Measurements from ENCODE around the gene RAB27B. TPM values are rescaled to one million over a fixed set of nuclear protein-coding genes. Genes with fewer than 3 reads are reported as not detected.

RAB27B gene
- polyA plus RNA-seq, 2 of the 4 experiments (the other 2 are of a cell fraction), result 11.0 to 13.2 TPM

- WGBS (ENCODE audit: missing lambda C conversion rate), result 87% methylated on average over 3 of the region's 3 CpGs
- ChIA-PET POLR2A (no interaction called here), CTCF (no interaction called here)
- Histone ChIP-seq H3K27ac (no peak overlapping the region), H3K4me2 (no peak overlapping the region), H3K9me3 (no peaks in the 10 kb centered on the region), H3K4me1 (no peaks in the 10 kb centered on the region), H3K4me3 (no peak overlapping the region)
- no peak for ATAC-seq
- TF ChIP-seq CBX8 (IDR thresholded peaks at IDR 0.05) (no peak), CHD4 (IDR thresholded peaks at IDR 0.05; ENCODE audit: borderline replicate concordance) (no peak), EP300 (IDR thresholded peaks at IDR 0.05) (no peak), CEBPB (IDR thresholded peaks at IDR 0.05) (no peak), CTCF (IDR thresholded peaks at IDR 0.05) (no peak), RNF2 (IDR thresholded peaks at IDR 0.05; ENCODE audit: borderline replicate concordance, low read depth) (no peak), SREBF2 (IDR thresholded peaks at IDR 0.05) (no peak), FOSL2 (IDR thresholded peaks at IDR 0.05) (no peak), FOSL2 (CRISPR knock-in tag; IDR thresholded peaks at IDR 0.05) (no peak), NR3C1 (IDR thresholded peaks at IDR 0.05) (no peak), CHD2 (IDR thresholded peaks at IDR 0.05; ENCODE audit: low read length, partially characterized antibody) (no peak), HOXB13 (CRISPR knock-in tag; IDR thresholded peaks at IDR 0.05; ENCODE audit: low read depth) (no peak), TP53 (CRISPR knock-in tag; IDR thresholded peaks at IDR 0.05) (no peak), HEYL (CRISPR knock-in tag; IDR thresholded peaks at IDR 0.05) (no peak), ZC3H11A (IDR thresholded peaks at IDR 0.05) (no peak), SMC3 (IDR thresholded peaks at IDR 0.05) (no peak), HDAC2 (IDR thresholded peaks at IDR 0.05) (no peak), MYC (IDR thresholded peaks at IDR 0.05; ENCODE audit: borderline replicate concordance, low read length) (no peak), CBX2 (IDR thresholded peaks at IDR 0.05; ENCODE audit: borderline replicate concordance, low read depth) (no peak), POLR2A (IDR thresholded peaks at IDR 0.05; ENCODE audit: low read length) (no peak), NFE2L2 (conservative IDR thresholded peaks at IDR 0.05; ENCODE audit: low read length) (no peak)
- no peak for DNase-seq (ENCODE audit: low read depth in 1 of 2, low spot score in 1 of 2)
- no peak for FAIRE-seq
These were observed 29.2 kb downstream of the RAB27B start for GRCh38 chr18:54857499-54857898.

- POLR2A ChIA-PET, result no interaction called here
- no peak overlapping the region for H3K4me2 ChIP-seq
- CTCF ChIA-PET, result no interaction called here
- WGBS (ENCODE audit: missing lambda C conversion rate), result 85% methylated on average over 9 of the region's 9 CpGs
- no peak for ATAC-seq
- H3K4me3 ChIP-seq, result no peak overlapping the region
- FAIRE-seq, result no peak
- no peak for DNase-seq (ENCODE audit: low read depth in 1 of 2, low spot score in 1 of 2)
- no peaks in the 10 kb centered on the region for H3K4me1 ChIP-seq
- H3K27ac ChIP-seq, result no peak overlapping the region
- H3K9me3 ChIP-seq, result no peaks in the 10 kb centered on the region
- TF ChIP-seq HOXB5 (CRISPR knock-in tag; IDR thresholded peaks at IDR 0.05), result no peak
- TF ChIP-seq HDAC2 (IDR thresholded peaks at IDR 0.05), result no peak
- TF ChIP-seq HES2 (IDR thresholded peaks at IDR 0.05), result no peak
- no peak for TF ChIP-seq PBX3 (IDR thresholded peaks at IDR 0.05)
- TF ChIP-seq RAD21 (conservative IDR thresholded peaks at IDR 0.05 in 1 of 2, IDR thresholded peaks at IDR 0.05 in 1 of 2), result no peak
- TF ChIP-seq NPAS2 (CRISPR knock-in tag; IDR thresholded peaks at IDR 0.05; ENCODE audit: borderline replicate concordance), result no peak
- TF ChIP-seq HMGXB4 (CRISPR knock-in tag; IDR thresholded peaks at IDR 0.05; ENCODE audit: borderline replicate concordance), result no peak
- no peak for TF ChIP-seq MAZ (IDR thresholded peaks at IDR 0.05; ENCODE audit: borderline replicate concordance, low read depth, low read length)
- no peak for TF ChIP-seq RCOR1 (IDR thresholded peaks at IDR 0.05; ENCODE audit: low read depth, low read length)
- TF ChIP-seq ZSCAN20 (CRISPR knock-in tag; IDR thresholded peaks at IDR 0.05), result no peak
- no peak for TF ChIP-seq FOSB (CRISPR knock-in tag; IDR thresholded peaks at IDR 0.05)
- no peak for TF ChIP-seq ZC3H11A (IDR thresholded peaks at IDR 0.05)
- TF ChIP-seq NFE2L2 (conservative IDR thresholded peaks at IDR 0.05; ENCODE audit: low read length), result no peak
- TF ChIP-seq ELK1 (IDR thresholded peaks at IDR 0.05; ENCODE audit: low read depth, low read length), result no peak
- no peak for TF ChIP-seq MAFK (IDR thresholded peaks at IDR 0.05; ENCODE audit: partially characterized antibody)
- TF ChIP-seq CHD4 (IDR thresholded peaks at IDR 0.05; ENCODE audit: borderline replicate concordance), result no peak
- TF ChIP-seq CHD2 (IDR thresholded peaks at IDR 0.05; ENCODE audit: low read length, partially characterized antibody), result no peak
- no peak for TF ChIP-seq HEYL (CRISPR knock-in tag; IDR thresholded peaks at IDR 0.05)
These were observed 31.6 kb downstream of the RAB27B start for GRCh38 chr18:54859667-54860421.

Data from A549 (cell line).